Measurements from ENCODE around the gene KLKB1.

DNA sequence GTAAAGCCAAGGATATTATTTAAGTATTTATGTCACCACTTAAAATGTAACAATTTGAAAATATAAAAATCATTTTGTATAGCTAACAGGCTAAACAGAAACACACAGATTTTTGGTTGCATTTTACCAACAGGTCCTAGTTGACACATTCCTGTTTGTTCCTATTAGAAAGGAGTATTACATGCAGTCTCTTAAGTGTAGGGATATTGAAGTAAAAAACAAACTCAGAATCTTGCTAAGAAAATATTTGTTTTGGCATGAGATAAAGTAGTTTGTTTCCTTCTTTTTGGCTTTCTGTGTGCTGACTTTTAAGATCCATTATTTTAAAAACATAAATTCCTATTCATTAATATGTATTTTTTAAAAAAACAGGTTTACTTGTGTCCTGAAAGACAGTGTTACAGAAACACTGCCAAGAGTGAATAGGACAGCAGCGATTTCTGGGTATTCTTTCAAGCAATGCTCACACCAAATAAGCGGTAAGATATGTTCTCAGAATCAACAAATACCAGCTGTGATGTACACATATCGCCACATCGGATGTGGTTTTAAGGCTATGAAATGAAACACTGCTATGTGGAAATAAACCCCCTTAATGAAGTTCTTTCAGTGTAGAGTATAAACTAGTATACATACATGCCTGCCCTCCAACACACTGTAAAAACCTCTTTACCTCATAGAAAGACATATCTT lies 45.5 kb downstream of the KLKB1 start:
- TF ChIP-seq LEF1 (IDR thresholded peaks at IDR 0.05; ENCODE audit: borderline replicate concordance) (no peak), FOXM1 (IDR thresholded peaks at IDR 0.05; ENCODE audit: borderline replicate concordance) (no peak)
